Stimulated activated CD4-positive, alpha-beta T cell treated with anti-CD3 and anti-CD28 coated beads, Interleukin-2, amount 100 ng/mL, for 48 hours (primary cell): ENCODE results near the gene ASIC2.

Experiments used
- DNase-seq, 2 donors: peaks; one replicate each; pipeline ENCODE4 v3.0.0-alpha.2; 2020

Gene ASIC2

DNA sequence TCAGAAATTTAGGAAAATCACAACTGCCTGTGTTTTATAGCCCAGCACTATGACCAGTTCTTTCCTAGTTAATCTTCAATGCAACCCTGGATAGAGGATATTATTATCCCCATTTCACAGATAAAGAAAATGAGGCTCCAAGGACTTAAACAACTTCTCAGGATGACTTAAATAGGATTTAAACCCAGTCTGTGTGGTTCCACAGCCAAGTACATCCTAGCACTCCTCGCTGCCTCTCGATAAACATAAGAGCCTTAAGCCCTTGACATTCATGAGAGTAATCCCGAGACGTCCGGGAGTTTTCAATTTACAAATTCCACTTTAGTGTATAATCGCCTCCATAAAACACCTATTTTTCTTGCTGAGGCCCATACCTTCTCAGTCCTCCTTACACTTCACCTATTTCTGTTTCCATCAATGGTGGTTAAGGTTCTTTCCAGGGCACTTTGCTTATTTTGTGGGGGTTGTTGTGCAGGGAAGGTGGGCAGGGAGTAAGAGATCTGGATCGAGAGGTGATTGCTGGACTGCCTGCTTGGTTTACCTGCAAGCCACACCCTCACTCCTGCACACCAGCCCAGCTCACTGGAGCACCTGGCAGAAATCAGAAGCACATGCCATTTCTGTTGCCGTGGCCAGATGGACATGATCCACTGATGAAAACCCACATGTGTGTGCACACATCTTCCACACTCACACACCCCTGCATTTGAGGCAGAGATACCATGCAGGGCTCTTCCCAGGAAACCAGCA is 50.5 kb downstream of the ASIC2 start:
- no peak for DNase-seq

DNA sequence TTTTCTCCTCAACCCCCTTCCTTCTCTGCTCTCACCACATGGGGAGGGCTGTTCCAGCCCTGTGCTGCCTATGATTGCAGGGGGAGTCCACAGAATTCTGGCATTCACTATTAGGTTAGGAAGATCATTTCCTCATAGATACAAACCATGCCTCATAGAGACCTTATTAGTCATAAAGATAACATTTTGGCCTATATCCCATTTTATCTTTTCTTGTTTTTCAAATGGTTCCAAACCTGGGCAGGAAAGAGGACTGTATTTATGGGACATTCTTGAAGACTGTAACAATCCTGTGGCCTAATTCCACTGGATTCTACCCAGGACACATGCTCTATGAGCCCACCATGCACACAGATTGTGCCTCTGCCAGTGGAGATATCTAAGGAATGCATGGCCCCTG is 51.7 kb downstream of the ASIC2 start:
- no peak for DNase-seq

DNA sequence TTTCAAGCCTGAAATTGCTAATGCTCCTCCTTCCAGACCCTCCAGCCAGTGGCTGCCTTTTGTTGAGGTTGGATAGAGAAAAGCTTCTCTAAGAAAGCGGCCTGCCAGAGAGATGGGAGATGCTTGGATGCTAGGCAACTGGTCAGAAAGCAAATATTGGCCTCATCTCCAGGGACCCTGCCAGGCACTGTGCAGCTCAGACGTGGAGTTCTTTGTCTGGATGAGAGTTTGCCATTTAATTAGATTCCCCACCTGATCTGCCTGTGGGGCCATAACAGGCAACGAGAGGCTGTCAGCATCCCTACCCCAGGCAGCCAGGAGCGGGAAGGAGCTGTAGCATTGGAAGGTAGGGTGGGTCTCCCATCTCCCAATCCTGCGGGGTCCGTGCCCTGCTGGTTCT is 52.7 kb downstream of the ASIC2 start:
- DNase-seq: no peak

DNA sequence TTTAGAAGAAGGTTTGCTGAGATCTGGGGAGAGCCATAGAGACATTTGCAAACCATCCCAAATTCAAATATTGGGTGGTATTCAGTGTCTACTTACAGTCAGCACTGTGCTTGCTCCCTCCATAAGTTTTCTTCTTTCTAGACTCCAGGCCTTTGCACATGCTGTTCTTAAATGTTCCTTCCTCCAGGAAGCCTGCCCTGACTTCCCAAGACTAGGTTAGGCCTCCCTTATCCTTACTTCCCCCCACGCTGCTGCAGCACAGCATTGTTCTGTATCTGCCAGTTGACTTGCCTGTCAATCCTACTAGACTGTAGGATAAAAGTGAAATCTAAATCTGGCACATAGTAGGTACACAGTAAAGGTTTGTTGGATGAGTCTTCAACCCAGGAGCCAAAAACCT is 53.4 kb downstream of the ASIC2 start:
- DNase-seq: no peak

DNA sequence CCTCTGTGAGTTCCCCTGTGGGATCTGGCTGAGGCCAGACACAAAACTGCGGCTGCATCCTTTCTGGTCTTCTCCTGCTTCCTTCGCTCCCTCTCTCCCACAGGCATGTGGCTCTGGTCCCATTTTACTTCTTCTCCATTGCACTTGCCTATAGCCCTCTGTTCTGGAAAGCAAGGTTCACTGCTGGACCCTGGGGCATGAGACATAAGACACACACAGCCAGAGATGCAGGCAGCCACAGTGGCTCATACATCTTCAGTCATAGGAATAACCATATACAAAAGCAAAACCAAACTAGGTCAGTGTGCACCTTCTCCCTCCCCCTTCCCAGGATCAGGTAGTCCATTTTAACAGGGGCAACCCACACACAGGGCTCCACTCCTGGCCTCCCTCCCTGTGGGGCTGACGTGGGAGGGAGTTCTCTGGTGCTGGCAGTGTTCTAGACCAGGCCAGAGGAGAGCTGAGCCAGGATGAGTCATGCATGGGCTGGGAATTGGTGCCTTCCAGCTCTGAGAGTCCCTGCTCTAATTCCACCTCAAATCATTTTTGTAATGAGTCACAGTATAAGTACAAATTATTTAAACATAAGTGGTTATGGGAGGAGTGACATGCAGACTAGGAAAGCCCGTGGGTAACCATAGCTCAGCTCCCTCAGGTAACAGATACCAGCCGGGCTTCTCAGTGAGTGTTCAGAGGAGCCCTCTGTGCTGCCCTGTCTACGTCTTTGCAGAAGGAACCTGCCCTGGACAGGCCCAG is 58.0 kb downstream of the ASIC2 start:
- peak in 1 of 2 donors; percentile 15 for DNase-seq

DNA sequence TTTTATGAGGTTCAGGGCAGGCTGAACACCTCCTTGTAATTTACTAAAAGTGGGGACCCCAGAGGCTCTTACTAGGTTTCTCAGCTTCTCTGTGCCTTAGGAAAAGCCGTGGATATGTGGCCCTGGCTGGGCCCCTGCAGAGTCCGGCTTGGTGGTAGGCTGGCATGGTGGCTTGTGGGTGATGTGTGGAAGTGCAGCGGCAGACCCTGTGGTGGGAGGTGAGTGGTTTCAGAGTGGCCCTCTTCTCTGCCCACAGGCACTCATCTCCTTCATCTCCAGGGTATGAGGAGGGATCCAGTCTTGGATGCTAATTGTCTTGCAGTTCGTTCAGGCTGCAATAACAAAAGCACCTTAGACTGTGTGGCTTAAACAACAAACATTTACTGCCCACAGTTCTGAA is 58.9 kb downstream of the ASIC2 start:
- no peak for DNase-seq

DNA sequence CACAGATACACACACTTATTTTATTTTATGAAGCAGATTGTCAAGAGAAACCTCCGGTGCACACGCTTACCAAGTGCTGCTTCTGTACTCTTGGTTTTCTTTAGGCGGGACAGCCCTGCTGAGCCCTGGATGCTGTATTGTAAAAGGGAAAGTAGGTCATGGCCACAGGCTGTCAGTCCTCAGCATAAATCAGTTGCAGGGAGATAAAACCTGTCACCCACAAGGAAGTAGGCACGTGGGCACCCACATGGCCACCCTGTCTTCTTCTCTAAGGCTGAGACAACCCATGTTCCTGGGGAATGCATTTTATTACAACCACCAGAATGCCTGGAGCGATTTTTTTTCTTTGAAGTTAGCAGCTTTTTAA is 59.3 kb downstream of the ASIC2 start:
- DNase-seq: no peak

DNA sequence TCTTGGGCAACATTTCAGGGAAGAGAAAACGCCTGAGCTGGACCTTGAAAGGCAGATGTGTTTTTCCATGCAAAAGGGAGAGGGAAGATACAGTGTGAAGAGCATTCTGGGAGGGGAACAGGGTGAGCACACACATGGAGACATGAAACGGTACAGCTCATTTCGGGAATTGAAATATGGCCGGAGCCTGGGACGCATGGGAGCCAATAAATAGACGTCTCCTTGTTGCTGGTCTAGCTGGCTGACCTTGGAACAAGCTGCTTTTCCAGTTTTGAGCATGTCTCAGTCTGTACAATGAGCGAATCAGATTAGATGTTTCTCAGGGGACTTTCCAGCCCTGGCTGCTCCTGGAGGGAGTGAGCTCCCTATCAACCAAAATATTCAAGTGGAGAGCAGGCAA is 63.6 kb downstream of the ASIC2 start:
- DNase-seq: no peak

DNA sequence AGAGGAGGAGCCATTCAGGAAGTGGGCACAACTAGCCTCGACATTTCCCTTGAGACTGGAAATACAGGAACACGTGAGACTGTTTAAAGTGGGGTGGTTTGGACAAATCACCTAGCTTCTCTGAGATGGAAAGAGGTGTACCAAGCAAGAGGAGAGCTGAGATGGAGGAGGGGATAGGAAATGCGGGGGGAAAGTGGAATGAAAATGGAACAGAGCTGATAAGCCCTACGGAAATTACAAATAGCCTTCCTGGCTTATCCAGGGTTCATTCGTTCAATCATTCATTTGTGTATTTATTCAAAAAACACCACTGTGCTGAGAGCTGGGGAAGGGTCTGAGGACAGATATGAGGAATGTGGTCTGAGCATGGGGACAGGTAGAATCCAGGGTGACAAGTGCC is 64.1 kb downstream of the ASIC2 start:
- no peak for DNase-seq

DNA sequence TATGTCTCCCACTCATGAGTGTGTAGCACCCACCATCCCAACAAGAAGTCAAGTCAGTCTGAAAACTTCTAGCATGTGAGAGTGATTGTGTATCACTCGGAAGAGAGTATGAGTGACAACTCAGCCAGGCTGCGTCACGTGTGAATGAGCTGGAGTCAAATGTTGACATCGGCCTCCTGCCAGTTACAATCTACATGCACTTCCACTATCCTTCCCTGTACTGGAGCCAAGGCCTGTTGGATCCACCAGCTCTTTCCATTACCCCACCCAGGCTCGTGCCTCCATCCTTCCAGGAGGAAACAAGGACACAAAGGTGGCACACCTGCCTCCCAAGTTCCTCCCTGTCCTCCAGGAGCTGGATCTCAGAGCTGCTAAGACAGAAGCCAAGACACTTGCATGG is 64.5 kb downstream of the ASIC2 start:
- DNase-seq: no peak

DNA sequence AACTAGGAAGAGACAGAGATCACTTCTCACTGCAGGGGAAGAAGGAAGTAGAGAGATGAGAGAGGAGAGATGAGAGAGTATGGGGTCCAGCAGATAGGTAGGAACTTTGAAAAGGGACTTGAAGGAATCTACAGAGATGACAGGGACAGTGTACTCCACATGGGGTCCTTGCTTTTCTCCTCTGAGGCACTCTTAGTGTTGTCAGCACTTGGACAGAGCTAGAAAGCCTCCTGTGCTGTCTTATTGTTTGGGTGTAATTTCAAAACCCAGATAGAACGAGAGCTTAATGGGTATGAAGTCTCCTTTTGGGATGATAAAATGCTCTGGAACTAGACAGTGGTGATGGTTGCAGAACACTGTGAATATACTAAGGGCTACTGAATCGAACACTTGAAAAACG is 65.2 kb downstream of the ASIC2 start:
- no peak for DNase-seq

DNA sequence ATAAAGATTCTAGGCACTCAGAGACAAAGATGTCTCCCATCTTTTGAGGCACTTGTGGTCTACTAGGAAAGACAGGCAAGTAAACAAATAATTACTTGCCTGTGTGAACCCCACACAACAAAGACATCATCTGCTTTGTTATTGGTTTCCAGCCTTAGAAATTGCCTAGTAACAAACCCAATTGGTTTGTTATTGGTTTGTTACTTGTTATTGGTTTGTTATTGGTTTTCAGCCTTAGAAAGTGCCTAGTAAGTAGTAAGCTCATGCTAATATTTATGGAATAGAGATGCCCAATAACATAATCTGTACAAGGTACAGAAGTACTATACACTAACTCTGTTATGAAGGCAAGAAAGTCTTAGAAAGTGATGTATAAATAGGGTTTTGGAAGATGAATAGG is 67.1 kb downstream of the ASIC2 start:
- no peak for DNase-seq

DNA sequence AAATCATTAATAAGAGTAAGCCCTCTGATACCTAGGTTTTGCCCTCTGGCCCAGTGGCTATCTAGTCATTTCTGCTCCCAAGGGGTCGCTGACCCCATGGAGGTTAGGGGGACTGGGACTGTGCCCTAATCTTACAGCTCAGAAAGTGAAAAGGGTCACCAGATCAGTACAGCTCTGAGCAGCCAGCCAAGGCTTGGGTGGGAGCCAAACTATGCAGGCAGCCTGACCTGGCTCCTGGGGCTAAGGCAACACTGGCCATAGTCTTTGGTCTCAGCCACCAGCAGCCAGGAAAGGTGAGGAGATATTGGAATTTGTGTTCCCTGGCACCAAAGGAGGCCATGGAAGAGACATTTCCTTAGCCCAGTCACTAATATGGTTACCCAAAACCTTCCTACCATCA is 67.6 kb downstream of the ASIC2 start:
- no peak for DNase-seq

DNA sequence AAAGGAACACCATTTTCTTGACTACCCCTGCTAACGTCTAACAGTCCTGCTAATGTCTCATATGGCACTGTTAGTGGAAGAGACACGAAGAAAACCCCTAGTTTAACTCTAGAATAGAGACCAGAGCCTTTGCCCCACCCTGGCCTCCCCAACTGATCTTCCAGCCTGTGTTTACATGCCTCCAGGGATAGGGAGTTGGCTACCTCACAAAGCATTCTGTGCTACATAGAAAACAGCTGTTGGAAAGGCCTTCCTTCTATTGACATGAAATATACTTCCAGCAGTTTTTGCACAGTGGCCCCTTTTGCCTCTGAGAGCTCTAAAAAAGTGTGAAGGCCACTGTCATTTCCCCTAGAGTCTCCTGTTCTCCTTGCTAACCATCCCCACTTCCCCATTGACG is 73.1 kb downstream of the ASIC2 start:
- DNase-seq: no peak

DNA sequence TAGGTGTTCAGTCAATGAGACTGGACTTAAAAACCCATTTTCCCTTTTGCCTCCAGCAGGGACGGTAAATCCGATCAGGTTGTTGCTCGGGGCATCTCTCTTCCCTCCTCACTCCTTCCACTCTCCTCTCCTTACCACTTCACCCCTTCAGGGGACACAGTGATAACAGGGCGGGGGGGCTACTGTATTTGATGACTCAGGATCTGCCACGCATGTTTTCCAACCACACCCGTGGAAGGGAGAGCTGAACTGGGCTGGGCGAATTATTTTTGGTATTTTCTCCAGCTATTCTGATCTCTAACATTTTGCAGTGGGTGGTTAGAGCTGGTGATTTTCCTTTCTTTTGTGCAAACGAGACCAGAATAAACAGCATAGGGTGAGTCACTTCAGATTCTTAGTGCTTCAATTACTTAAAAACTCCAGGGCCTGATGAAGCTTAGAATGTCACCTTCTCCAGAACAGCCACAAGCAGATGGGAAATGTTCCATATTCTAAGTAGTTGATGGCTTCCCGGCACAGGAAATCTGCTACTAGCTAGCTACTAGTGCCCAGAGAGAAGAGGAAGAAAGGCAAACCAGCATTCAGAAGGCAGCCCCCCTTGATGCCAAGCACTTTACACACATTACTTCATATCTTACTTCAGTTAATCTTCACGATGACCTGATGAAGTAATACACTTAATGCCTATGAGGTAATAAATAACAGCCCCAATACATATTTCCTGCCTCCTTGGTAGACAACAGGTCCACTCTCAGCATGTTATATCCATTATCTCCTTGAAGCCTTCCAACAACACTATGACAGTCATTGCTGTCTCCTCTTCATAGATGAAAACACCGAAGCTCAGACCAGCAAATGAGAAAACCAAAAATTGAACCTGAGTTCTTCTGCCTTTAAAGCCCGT is 74.1 kb downstream of the ASIC2 start:
- DNase-seq: no peak

DNA sequence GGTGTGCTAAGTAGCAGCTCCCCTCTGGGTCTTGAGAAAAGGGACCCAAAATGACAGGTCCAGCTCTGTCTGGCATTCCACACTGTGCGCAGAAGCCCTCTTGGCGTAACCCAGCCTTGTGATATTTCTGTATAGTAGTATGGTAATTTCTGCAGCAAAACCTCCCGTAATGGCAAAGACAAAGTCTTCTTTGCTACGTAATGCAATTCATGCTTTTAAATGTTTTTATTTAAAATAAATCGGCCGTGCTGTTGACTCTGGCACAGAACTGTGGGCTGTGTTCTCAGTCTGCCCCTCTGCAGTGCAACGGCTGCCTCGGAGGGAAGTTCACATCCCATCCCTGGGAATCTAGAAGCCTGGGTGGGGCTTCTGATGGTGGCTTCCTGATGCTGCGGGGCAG is 75.2 kb downstream of the ASIC2 start:
- no peak for DNase-seq

DNA sequence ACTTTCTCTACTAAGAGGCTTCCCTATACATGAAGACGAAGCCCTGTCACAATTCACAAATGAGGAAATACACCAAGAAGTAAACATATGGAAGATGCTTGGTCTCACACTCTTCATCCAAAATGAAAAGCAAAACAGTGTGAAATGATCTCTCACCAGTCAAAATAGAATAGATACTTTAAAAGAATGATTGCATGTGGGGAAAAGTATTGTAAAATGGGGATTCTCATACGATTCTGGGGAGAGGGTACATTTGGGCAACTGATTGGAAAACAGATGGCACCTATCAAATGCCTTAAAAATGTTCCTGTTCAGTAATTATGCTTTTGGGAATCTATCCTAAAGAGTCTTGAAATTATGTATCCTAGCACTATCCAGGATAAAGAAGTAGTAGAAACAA is 78.1 kb downstream of the ASIC2 start:
- DNase-seq: no peak

DNA sequence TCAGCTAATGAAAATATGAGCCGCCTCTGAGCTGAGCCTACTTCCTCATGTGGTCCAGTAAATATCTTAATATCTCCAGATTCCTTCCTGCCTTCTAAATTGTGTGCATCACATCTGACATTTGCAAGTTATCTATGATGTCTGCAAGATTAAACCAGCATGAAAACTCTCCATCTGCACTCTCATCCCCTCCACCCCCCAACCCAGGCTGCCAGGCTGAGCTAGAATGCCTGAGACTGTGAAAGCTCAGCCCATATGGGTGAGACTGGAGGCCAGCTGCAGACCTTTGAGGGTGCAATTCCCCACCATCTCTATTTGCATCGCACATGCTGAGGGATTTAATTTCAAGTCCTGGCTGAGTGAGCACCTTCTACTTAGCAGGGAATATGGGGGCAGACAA is 82.8 kb downstream of the ASIC2 start:
- DNase-seq: no peak

DNA sequence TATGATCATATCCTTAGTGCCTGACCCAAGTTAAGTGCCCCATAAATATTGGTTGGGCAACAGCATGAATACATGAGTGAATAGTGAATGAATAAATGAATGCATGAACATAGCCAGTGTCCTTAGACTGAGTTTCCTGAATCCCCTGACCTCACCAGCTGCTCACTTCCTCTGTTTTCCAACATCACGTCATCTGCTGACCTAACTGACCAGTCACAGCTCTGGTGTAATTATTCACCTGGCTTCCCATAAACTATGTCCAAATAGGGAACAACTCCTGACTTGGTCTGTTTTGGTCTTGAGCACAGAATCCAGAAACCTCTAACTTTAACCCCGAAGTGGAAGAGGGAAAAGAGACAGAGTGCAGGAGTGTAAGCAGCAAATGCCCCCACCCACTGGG is 83.4 kb downstream of the ASIC2 start:
- no peak for DNase-seq

DNA sequence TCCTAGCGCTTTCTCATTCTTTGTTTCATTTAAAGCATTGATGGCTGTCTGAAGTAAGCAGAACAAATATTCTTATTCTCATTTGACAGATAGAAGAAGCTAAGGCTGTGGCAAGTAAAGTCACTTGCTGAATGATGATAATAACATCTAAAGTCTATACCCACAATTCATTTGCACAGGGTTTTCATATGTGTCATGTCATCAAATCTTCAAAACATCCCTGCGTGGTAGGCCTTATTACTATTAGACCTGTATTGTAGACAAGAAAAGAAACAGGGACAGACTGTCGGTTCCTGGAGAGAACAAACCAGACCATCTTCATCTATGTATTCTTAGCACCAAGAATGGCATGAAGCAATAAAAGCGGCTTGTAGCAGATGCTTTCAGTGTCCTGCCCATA is 85.9 kb downstream of the ASIC2 start:
- no peak for DNase-seq

DNA sequence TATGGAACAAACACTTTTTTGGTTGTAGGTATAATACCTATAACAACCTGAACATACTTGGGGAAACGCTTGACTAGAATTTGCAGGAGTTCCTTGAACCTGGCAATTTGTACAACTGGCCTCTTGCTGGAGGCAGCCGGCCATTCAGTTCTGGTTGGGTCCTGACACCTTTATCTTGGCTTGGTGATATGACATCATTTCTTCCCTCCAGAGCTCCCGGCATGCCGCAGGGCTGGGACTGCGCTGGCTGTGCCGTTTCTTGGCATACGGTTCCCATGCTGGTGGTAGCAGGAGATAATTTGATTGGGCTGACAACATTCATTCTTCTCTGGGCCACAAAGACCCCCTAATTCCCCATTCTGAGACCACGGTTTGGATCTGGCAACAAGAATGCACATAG is 87.5 kb downstream of the ASIC2 start:
- DNase-seq: no peak

DNA sequence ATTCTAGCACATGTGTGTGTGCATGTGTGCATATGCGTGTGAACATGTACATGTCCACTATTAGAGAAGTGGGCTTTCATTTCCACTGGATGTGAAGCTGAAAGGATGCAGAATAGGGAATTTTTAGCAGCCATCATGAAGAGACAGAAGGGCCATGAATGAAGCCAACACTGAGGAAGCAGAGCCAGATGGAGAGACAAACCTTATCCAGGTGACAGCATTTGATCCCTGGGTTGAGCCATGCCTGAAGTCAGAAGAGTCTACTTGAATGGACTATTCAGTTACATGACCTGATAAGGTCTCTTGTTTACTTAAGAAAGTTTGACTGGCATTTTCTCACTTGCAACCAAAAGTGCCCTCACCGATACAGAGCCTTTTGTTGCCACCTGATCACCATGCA is 88.4 kb downstream of the ASIC2 start:
- DNase-seq: no peak

DNA sequence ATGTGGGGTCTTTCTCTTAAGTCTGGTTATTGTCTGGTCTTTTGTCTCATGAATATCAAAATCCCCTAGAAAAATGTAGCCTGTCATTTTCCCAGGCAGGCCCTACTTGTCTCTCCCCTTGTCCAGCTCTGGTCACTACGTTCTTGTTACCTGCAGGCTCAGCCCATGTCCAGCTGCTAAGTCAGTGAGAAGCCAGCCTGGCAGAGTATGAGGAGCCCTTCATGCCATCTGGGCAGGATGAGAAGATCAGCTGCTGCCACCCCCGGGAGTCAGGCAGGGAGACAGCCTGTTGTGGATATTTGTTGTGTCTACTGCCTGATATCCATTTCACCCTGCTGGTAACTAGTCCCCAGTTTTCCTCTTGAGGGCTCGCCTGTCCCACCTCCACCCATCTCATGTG is 88.9 kb downstream of the ASIC2 start:
- DNase-seq: no peak
